GM12864 (cell line): ENCODE results near the gene H1-8.

Source experiments
- DNase-seq: peaks from one replicate; pipeline ENCODE4 v3.0.0-alpha.2; 2011; ENCODE audit warnings: low read depth
- H3K4me3 ChIP-seq: 2 replicates; pipeline ENCODE4 v1.5.1; 2011; ENCODE audit warnings: mild to moderate bottlenecking, low read depth, low read length, control low read depth
- CTCF ChIP-seq: IDR thresholded peaks from 2 replicates; pipeline ENCODE4 v1.5.1; 2011; ENCODE audit warnings: low read depth, mild to moderate bottlenecking, moderate library complexity, low read length, control low read depth, inconsistent platforms; ENCODE audit errors: missing control alignments

The H1-8 gene

GRCh38 chr3:129594907-129595390 lies 52.0 kb downstream of the H1-8 start:
- TF ChIP-seq CTCF: no peak
- H3K4me3 ChIP-seq: no peak overlapping the region
- no peak for DNase-seq

GRCh38 chr3:129595544-129596193 lies 52.7 kb downstream of the H1-8 start:
- no peak overlapping the region for H3K4me3 ChIP-seq
- no peak for DNase-seq
- no peak for TF ChIP-seq CTCF

GRCh38 chr3:129596194-129597086 lies 53.5 kb downstream of the H1-8 start:
- DNase-seq: no peak
- no peak overlapping the region for H3K4me3 ChIP-seq
- TF ChIP-seq CTCF: no peak

- no peak for DNase-seq
- H3K4me3 ChIP-seq: no peak overlapping the region
- TF ChIP-seq CTCF: no peak
Measured at GRCh38 chr3:129597087-129597999, 54.4 kb downstream of the H1-8 start.

- H3K4me3 ChIP-seq: no peak overlapping the region
- no peak for DNase-seq
- no peak for TF ChIP-seq CTCF
Measured at GRCh38 chr3:129598000-129598381, 55.0 kb downstream of the H1-8 start.

- TF ChIP-seq CTCF: no peak
- no peak overlapping the region for H3K4me3 ChIP-seq
- DNase-seq: no peak
Measured at GRCh38 chr3:129598484-129598883, 55.5 kb downstream of the H1-8 start.
